IMR-90 (cell line): ENCODE data around the gene LRRC73. TPM values are rescaled to one million over a fixed set of nuclear protein-coding genes. Genes with fewer than 3 reads are reported as not detected.

ENCODE experiments used
- ATAC-seq: fragments of 200-7000 bp; cut with Tn5 transposase; 2 replicates; pipeline ENCODE4 v1.9.1; 2020; ENCODE audit warnings: low read depth, mild to moderate bottlenecking, moderate library complexity
- BruUV-seq: library from RNA; stranded (reverse); fragments of 400-500 nt; replicated peaks from 2 replicates; lab custom pipeline; 2021; lab: Mats Ljungman, UMichigan
- CTCF ChIA-PET: fragments of 300-600 bp; formaldehyde crosslinking; extraction: SDS; loops from one replicate; lab custom pipeline; 2021; ENCODE audit warnings: antibody characterized with exemption; lab: Yijun Ruan, JAX
- POLR2A ChIA-PET: fragments of 300-600 bp; sonication (Branson Sonifier 250); formaldehyde crosslinking; loops from one replicate; lab custom pipeline; 2022; ENCODE audit warnings: antibody characterized with exemption; ENCODE audit not compliant: unreplicated experiment; lab: Charles Lee
- DNase-seq: peaks from one replicate; pipeline ENCODE4 v3.0.0; 2013
- H2AFZ ChIP-seq: replicated peaks from 2 replicates; pipeline ENCODE3; 2013; ENCODE audit warnings: low read length, mild to moderate bottlenecking; ENCODE audit not compliant: poor library complexity
- H2AK5ac ChIP-seq: 2 replicates; pipeline ENCODE4 v1.6.1; 2013; ENCODE audit warnings: low read depth, low read length, inconsistent platforms
- H2AK9ac ChIP-seq: replicated peaks from 2 replicates; pipeline ENCODE3; 2013; ENCODE audit warnings: mild to moderate bottlenecking, low read depth, low read length, moderate library complexity; ENCODE audit not compliant: poor library complexity
- H2BK120ac ChIP-seq: 2 replicates; pipeline ENCODE4 v1.6.1; 2013; ENCODE audit warnings: low read depth, low read length, inconsistent platforms
- H2BK15ac ChIP-seq: 3 replicates; pipeline ENCODE4 v1.6.1; 2013; ENCODE audit warnings: low read depth, low read length, inconsistent platforms
- H2BK20ac ChIP-seq: 2 replicates; pipeline ENCODE4 v1.6.1; 2013; ENCODE audit warnings: low read depth, mild to moderate bottlenecking, inconsistent platforms, low read length, moderate library complexity
- H2BK5ac ChIP-seq: 2 replicates; pipeline ENCODE4 v1.6.1; 2013; ENCODE audit warnings: mild to moderate bottlenecking, low read depth, low read length, inconsistent platforms; ENCODE audit not compliant: poor library complexity, severe bottlenecking
- H3K14ac ChIP-seq: replicated peaks from 2 replicates; pipeline ENCODE4 v1.6.1; 2013; ENCODE audit warnings: low read depth, low read length, inconsistent platforms
- H3K18ac ChIP-seq: 2 replicates; pipeline ENCODE4 v1.6.1; 2013; ENCODE audit warnings: low read depth, low read length, control low read depth
- H3K23ac ChIP-seq: 2 replicates; pipeline ENCODE4 v1.6.1; 2013; ENCODE audit warnings: low read depth, low read length, inconsistent platforms
- H3K27ac ChIP-seq: 2 replicates; pipeline ENCODE4 v1.5.1; 2013; ENCODE audit warnings: mild to moderate bottlenecking, control low read depth, low read length; ENCODE audit not compliant: insufficient read depth
- H3K27me3 ChIP-seq: 2 replicates; pipeline ENCODE4 v1.6.1; 2013; ENCODE audit warnings: low read length; ENCODE audit not compliant: control insufficient read depth, insufficient read depth
- H3K36me3 ChIP-seq: 2 replicates; pipeline ENCODE4 v1.6.1; 2013; ENCODE audit warnings: low read length, mixed read lengths; ENCODE audit not compliant: control insufficient read depth, insufficient read depth
- H3K4ac ChIP-seq: 2 replicates; pipeline ENCODE4 v1.6.1; 2013; ENCODE audit warnings: low read depth, low read length, inconsistent platforms
- H3K4me1 ChIP-seq: 2 replicates; pipeline ENCODE4 v1.6.1; 2013; ENCODE audit warnings: low read length, mixed read lengths; ENCODE audit not compliant: control insufficient read depth, insufficient read depth
- H3K4me2 ChIP-seq: 2 replicates; pipeline ENCODE4 v1.6.1; 2013; ENCODE audit warnings: low read depth, mild to moderate bottlenecking, control low read depth, low read length, moderate library complexity
- H3K4me3 ChIP-seq: 2 replicates; pipeline ENCODE4 v1.5.1; 2013; ENCODE audit warnings: low read depth, mild to moderate bottlenecking, control low read depth, low read length, moderate library complexity; ENCODE audit not compliant: insufficient read depth
- H3K56ac ChIP-seq: 2 replicates; pipeline ENCODE4 v1.6.1; 2013; ENCODE audit warnings: low read length, inconsistent platforms; ENCODE audit not compliant: insufficient read depth; ENCODE audit errors: extremely low read depth
- H3K79me1 ChIP-seq, 2 experiments: 2 replicates each; pipeline ENCODE4 v1.6.1; 2013; ENCODE audit warnings: low read length in 2 of 2, inconsistent platforms in 1 of 2, low read depth in 1 of 2
- H3K9ac ChIP-seq: 2 replicates; pipeline ENCODE4 v1.6.1; 2013; ENCODE audit warnings: low read depth, low read length, control low read depth
- H3K9me1 ChIP-seq: 2 replicates; pipeline ENCODE4 v1.6.1; 2013; ENCODE audit warnings: low read length, inconsistent platforms; ENCODE audit not compliant: insufficient read depth
- H3K9me3 ChIP-seq: 2 replicates; pipeline ENCODE4 v1.6.1; 2013; ENCODE audit warnings: low read length; ENCODE audit not compliant: control insufficient read depth, insufficient read depth
- H4K20me1 ChIP-seq: 2 replicates; pipeline ENCODE4 v1.6.1; 2013; ENCODE audit warnings: low read length, inconsistent platforms; ENCODE audit not compliant: insufficient read depth
- H4K5ac ChIP-seq: 2 replicates; pipeline ENCODE4 v1.6.1; 2013; ENCODE audit warnings: mild to moderate bottlenecking, low read depth, low read length, control low read depth
- H4K8ac ChIP-seq, 2 experiments: 2 replicates each; pipeline ENCODE4 v1.6.1; 2013; ENCODE audit warnings: low read depth in 2 of 2, low read length in 2 of 2, control low read depth in 1 of 2, inconsistent platforms in 1 of 2
- H4K91ac ChIP-seq: 2 replicates; pipeline ENCODE4 v1.6.1; 2013; ENCODE audit warnings: low read depth, low read length, inconsistent platforms; ENCODE audit not compliant: insufficient read depth
- BHLHE40 ChIP-seq: fragments of 150-350 bp; IDR thresholded peaks from 2 replicates; pipeline ENCODE4 v1.6.1; 2016; ENCODE audit warnings: mild to moderate bottlenecking, low read depth, low read length
- FOS ChIP-seq: fragments of 150-350 bp; IDR thresholded peaks from 2 replicates; pipeline ENCODE4 v1.6.1; 2016; ENCODE audit warnings: low read depth, low read length
- RFX5 ChIP-seq: IDR thresholded peaks from 2 replicates; pipeline ENCODE4 v1.8.0; 2012; ENCODE audit warnings: low read depth, mild to moderate bottlenecking, low read length, moderate library complexity
- WGBS, 2 experiments: methylation state at CpG; one replicate each; pipeline versions ENCODE4 v1.1.5 to v1.1.7; 2013; ENCODE audit warnings: missing lambda C conversion rate in 2 of 2; ENCODE audit not compliant: insufficient read length in 1 of 2; ENCODE audit errors: extremely low coverage in 2 of 2; 5-methylcytosine and 5-hydroxymethylcytosine counted together
- dilution Hi-C: fragments of 300-500 bp; cut with HindIII; formaldehyde crosslinking; loops from one replicate; pipeline ENCODE4 v1.14.3; 2018; ENCODE audit warnings: low sequenced_read_pairs; ENCODE audit not compliant: unreplicated experiment
- in situ Hi-C: fragments of 300-500 bp; cut with MboI; formaldehyde crosslinking; loops from 3 replicates; pipeline ENCODE4 v1.14.3; 2019; ENCODE audit warnings: low sequenced_read_pairs, inconsistent platforms, mixed read lengths
- intact Hi-C: fragments of 100-400 bp; cut with micrococcal nuclease; formaldehyde crosslinking; loops from 2 replicates; pipeline ENCODE4 v1.10.0; 2022
- polyA plus RNA-seq, 3 experiments: library from polyadenylated mRNA; depleted of rRNA; stranded (reverse); fragments of >200 nt; gene quantifications; 2 replicates each; pipeline ENCODE4 v1.2.3, GENCODE V29; 2012; ENCODE audit warnings: low replicate concordance in 1 of 3
- total RNA-seq: library from RNA; depleted of rRNA; stranded (reverse); fragments of >200 nt; gene quantifications from 2 replicates; pipeline ENCODE4 v1.2.3, GENCODE V29; 2012
- TF ChIP-seq, protein P1 (sequence below): fragments of 150-350 bp; IDR thresholded peaks from 2 replicates; pipeline ENCODE4 v1.6.1; 2017; ENCODE audit warnings: mild to moderate bottlenecking, antibody characterized with exemption, low read length, low read depth

The LRRC73 gene
- total and polyA plus RNA-seq, 2 of the 4 experiments (the other 2 are of a cell fraction): under 0.01 to 0.31 TPM

DNA sequence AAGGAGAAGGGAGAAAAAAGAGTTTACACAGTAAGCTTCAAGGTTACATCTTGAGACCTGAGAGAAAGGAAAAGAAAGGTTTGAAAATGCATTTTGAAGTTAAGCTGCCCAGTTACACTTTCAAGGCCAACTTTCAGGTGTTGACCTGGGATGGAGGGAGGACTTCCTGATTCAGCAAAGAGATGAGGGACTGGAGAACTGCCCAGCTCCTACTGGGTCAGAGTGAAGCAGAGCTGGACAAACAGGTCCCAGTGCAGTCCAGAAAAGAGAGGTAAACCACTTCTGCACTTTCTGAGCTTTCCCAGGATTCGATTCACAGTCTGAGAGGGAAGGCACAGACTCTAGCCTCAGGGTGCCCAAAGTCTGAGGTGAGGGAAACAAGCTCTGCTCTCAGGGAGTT, 38.7 kb downstream of the LRRC73 start:
- Histone ChIP-seq H3K18ac (no peak overlapping the region), H2BK120ac (no peak overlapping the region), H4K5ac (no peak overlapping the region), H3K23ac (peak overlapping the region; percentile 73; the same call in 1 of the 2 replicates), H4K8ac (no peak overlapping the region), H3K14ac (no peak overlapping the region), H3K27me3 (peaks cover 19% of the 10 kb centered on the region), H4K91ac (no peak overlapping the region), H3K79me1 (no peaks in the 10 kb centered on the region), H3K9me1 (no peaks in the 10 kb centered on the region), H2AK5ac (no peak overlapping the region), H2BK5ac (no peak overlapping the region), H2BK15ac (no peak overlapping the region), H3K9me3 (no peaks in the 10 kb centered on the region), H3K56ac (no peak overlapping the region), H2AFZ (peak overlapping the region; percentile 23), H2BK20ac (no peak overlapping the region), H3K36me3 (no peaks in the 10 kb centered on the region), H3K4me1 (no peaks in the 10 kb centered on the region), H2AK9ac (no peak overlapping the region), H3K4me2 (no peak overlapping the region), H3K4me3 (no peak overlapping the region), H3K4ac (no peak overlapping the region), H3K27ac (no peak overlapping the region), H3K9ac (no peak overlapping the region), H4K20me1 (no peaks in the 10 kb centered on the region)
- TF ChIP-seq RFX5 (no peak), BHLHE40 (no peak), FOS (no peak)
- TF ChIP-seq, protein P1, sequence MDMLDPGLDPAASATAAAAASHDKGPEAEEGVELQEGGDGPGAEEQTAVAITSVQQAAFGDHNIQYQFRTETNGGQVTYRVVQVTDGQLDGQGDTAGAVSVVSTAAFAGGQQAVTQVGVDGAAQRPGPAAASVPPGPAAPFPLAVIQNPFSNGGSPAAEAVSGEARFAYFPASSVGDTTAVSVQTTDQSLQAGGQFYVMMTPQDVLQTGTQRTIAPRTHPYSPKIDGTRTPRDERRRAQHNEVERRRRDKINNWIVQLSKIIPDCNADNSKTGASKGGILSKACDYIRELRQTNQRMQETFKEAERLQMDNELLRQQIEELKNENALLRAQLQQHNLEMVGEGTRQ: no peak
- ATAC-seq (no peak), DNase-seq (no peak)
- dilution Hi-C loops (no loop called here), in situ Hi-C loops (no loop called here), intact Hi-C loops (no loop called here)
- no TSS peak for BruUV-seq
- POLR2A ChIA-PET: no interaction called here
- 29% methylated on average over 1 of the region's 1 CpG; no CpG with 5 or more reads in 1 of the 2 experiments for WGBS, 2 experiments
- CTCF ChIA-PET: interaction anchor here (0.7 kb wide), 1 partner anchor 37 kb away, joined by 3 read pairs; no protein-coding TSS in a partner anchor
